Type B pancreatic cell (in vitro differentiated cells): ENCODE measurements around the gene OR6N1. TPM values are rescaled to one million over a fixed set of nuclear protein-coding genes. Genes with fewer than 3 reads are reported as not detected.

ENCODE experiments used
- total RNA-seq: library from RNA; stranded (reverse); gene quantifications from 2 replicates; pipeline ENCODE4 v1.2.1, GENCODE V29; 2021; ENCODE audit warnings: low replicate concordance

OR6N1 gene
- total RNA-seq, 1 donor from 2014 or later, result not detected

Other genes with a start within 250 kb of the OR6N1 start
- gene OR6Y1, start 217.8 kb downstream of the OR6N1 start, total RNA-seq, result not detected in 2 replicates
- gene OR6P1, start 201.6 kb downstream of the OR6N1 start, total RNA-seq, result not detected in 2 replicates
- not detected in 2 replicates for gene OR10X1, start 192.3 kb downstream of the OR6N1 start, total RNA-seq
- gene OR10Z1, start 166.9 kb downstream of the OR6N1 start, total RNA-seq, result not detected in 2 replicates
- 0.21 and 0.68 TPM in 2 replicates for gene SPTA1, start 85.5 kb downstream of the OR6N1 start, total RNA-seq
- gene OR6K2, start 71.5 kb downstream of the OR6N1 start, total RNA-seq, result not detected in 2 replicates
- not detected in 2 replicates for gene OR6K3, start 51.5 kb downstream of the OR6N1 start, total RNA-seq
- gene OR6K6, start 17.5 kb downstream of the OR6N1 start, total RNA-seq, result not detected in 2 replicates
- gene OR6N2, start 9.0 kb upstream of the OR6N1 start, total RNA-seq, result not detected in 2 replicates
- not detected in 2 replicates for gene MNDA, start 59.2 kb upstream of the OR6N1 start, total RNA-seq
- gene PYHIN1, start 159.4 kb upstream of the OR6N1 start, total RNA-seq, result 1.0 and 2.9 TPM in 2 replicates
- gene IFI16, start 237.7 kb upstream of the OR6N1 start, total RNA-seq, result 10.6 and 20.9 TPM in 2 replicates